UCSD-AML1 (cell line): Measurements from ENCODE around the gene SELL.
"Not testable (repeated sequence)": the region's sequence is repeated elsewhere in the genome, so short reads cannot be mapped to it uniquely, and the experiment has no call there.

Source experiments
- DNase-seq: peaks from one replicate; lab custom pipeline; 2025; ENCODE audit not compliant: unreplicated experiment; lab: John Stamatoyannopoulos, UW

The SELL gene

GRCh38 chr1:169670244-169670643 lies 41.2 kb downstream of the SELL start:
- DNase-seq: not testable (repeated sequence)

- DNase-seq: not testable (repeated sequence)
Measured at GRCh38 chr1:169667699-169668596, 43.5 kb downstream of the SELL start.

- not testable (repeated sequence) for DNase-seq
Measured at GRCh38 chr1:169667227-169667639, 44.2 kb downstream of the SELL start.

- not testable (repeated sequence) for DNase-seq
Measured at GRCh38 chr1:169662680-169663079, 48.7 kb downstream of the SELL start.

GRCh38 chr1:169661066-169661465 lies 50.4 kb downstream of the SELL start:
- DNase-seq: not testable (repeated sequence)

GRCh38 chr1:169658777-169659176 lies 52.6 kb downstream of the SELL start:
- not testable (repeated sequence) for DNase-seq

GRCh38 chr1:169653873-169654272 lies 57.5 kb downstream of the SELL start:
- DNase-seq: no peak

- DNase-seq: no peak
Measured at GRCh38 chr1:169651035-169651434, 60.4 kb downstream of the SELL start.

GRCh38 chr1:169650551-169650950 lies 60.9 kb downstream of the SELL start:
- DNase-seq: no peak

- DNase-seq: no peak
Measured at GRCh38 chr1:169648709-169649108, 62.7 kb downstream of the SELL start.

- no peak for DNase-seq
Measured at GRCh38 chr1:169648187-169648586, 63.2 kb downstream of the SELL start.

- DNase-seq: no peak
Measured at GRCh38 chr1:169647512-169647911, 63.9 kb downstream of the SELL start.

- no peak for DNase-seq
Measured at GRCh38 chr1:169644297-169644696, 67.1 kb downstream of the SELL start.
